Keratinocyte (primary cell): ENCODE measurements around the gene HBZ. TPM values are rescaled to one million over a fixed set of nuclear protein-coding genes. Genes with fewer than 3 reads are reported as not detected.
"Not testable (repeated sequence)": the region's sequence is repeated elsewhere in the genome, so short reads cannot be mapped to it uniquely, and the experiment has no call there.

Experiments used
- DNase-seq: peaks from one replicate; pipeline ENCODE4 v3.0.0-alpha.2; 2011; ENCODE audit warnings: low read depth, missing footprints, low spot score
- FAIRE-seq: peaks from 2 replicates; lab custom pipeline; 2011; peaks lifted over from hg19 to GRCh38; lab: Jason Lieb, UNC
- H2AFZ ChIP-seq: 2 replicates; pipeline ENCODE4 v1.6.0; 2012; ENCODE audit warnings: low read length, control low read depth, inconsistent platforms; ENCODE audit not compliant: control insufficient read depth
- H3K27ac ChIP-seq: 2 replicates; pipeline ENCODE4 v1.5.1; 2011; ENCODE audit warnings: low read length; ENCODE audit not compliant: control insufficient read depth, insufficient read depth
- H3K27me3 ChIP-seq: 3 replicates; pipeline ENCODE4 v1.6.0; 2011; ENCODE audit warnings: low read length; ENCODE audit not compliant: control insufficient read depth, insufficient read depth; ENCODE audit errors: extremely low read depth
- H3K36me3 ChIP-seq, 2 experiments: 2 replicates in 1 of 2; 3 replicates in 1 of 2; pipeline ENCODE4 v1.5.1; 2011; ENCODE audit warnings: low read length in 2 of 2, mild to moderate bottlenecking in 1 of 2; ENCODE audit not compliant: control insufficient read depth in 2 of 2, insufficient read depth in 2 of 2; ENCODE audit errors: extremely low read depth in 1 of 2
- H3K4me1 ChIP-seq: 3 replicates; pipeline ENCODE4 v1.5.1; 2011; ENCODE audit warnings: low read length; ENCODE audit not compliant: control insufficient read depth, insufficient read depth; ENCODE audit errors: extremely low read depth
- H3K4me2 ChIP-seq: 3 replicates; pipeline ENCODE4 v1.6.0; 2011; ENCODE audit warnings: low read depth, low read length; ENCODE audit not compliant: control insufficient read depth, insufficient read depth; ENCODE audit errors: extremely low read depth
- H3K4me3 ChIP-seq, 3 experiments: fragments of 200-600 bp in 1 of 3; sonication (generic) in 1 of 3; 2 replicates in 2 of 3; 3 replicates in 1 of 3; pipeline ENCODE4 v1.5.1; 2011 to 2016; ENCODE audit warnings: low read length in 3 of 3, mild to moderate bottlenecking in 3 of 3, control low read depth in 2 of 3, inconsistent platforms in 1 of 3, low read depth in 1 of 3, mixed read lengths in 1 of 3, mixed run types in 1 of 3, moderate library complexity in 1 of 3; ENCODE audit not compliant: control insufficient read depth in 2 of 3, insufficient read depth in 2 of 3; ENCODE audit errors: extremely low read depth in 1 of 3
- H3K79me2 ChIP-seq: 2 replicates; pipeline ENCODE4 v1.6.0; 2012; ENCODE audit warnings: low read length; ENCODE audit not compliant: control insufficient read depth, insufficient read depth
- H3K9ac ChIP-seq: 3 replicates; pipeline ENCODE4 v1.6.0; 2011; ENCODE audit warnings: low read length; ENCODE audit not compliant: control insufficient read depth, insufficient read depth; ENCODE audit errors: extremely low read depth
- H3K9me1 ChIP-seq: 3 replicates; pipeline ENCODE4 v1.6.0; 2011; ENCODE audit warnings: low read length; ENCODE audit not compliant: control insufficient read depth, insufficient read depth; ENCODE audit errors: extremely low read depth
- H3K9me3 ChIP-seq: 2 replicates; pipeline ENCODE4 v1.5.1; 2012; ENCODE audit warnings: low read depth, low read length; ENCODE audit not compliant: control insufficient read depth
- H4K20me1 ChIP-seq: 3 replicates; pipeline ENCODE4 v1.6.0; 2011; ENCODE audit warnings: low read length; ENCODE audit not compliant: control insufficient read depth, insufficient read depth; ENCODE audit errors: extremely low read depth
- EZH2 ChIP-seq: IDR thresholded peaks from one replicate; pipeline ENCODE4 v1.6.1; 2012; ENCODE audit warnings: inconsistent platforms, mild to moderate bottlenecking, low read length, moderate library complexity
- dilution Hi-C: fragments of 300-500 bp; cut with MboI; formaldehyde crosslinking; loops from one replicate; pipeline ENCODE4 v1.7.0; 2020; ENCODE audit warnings: low sequenced_read_pairs; ENCODE audit not compliant: extremely low pct_ligation_motif_present
- polyA plus RNA-seq, 5 experiments: library from polyadenylated mRNA; depleted of rRNA in 3 of 5; stranded (reverse) in 3 of 5; stranded (forward) in 1 of 5; unstranded in 1 of 5; fragments of >200 nt; gene quantifications; 1 replicate in 1 of 5; 2 replicates in 3 of 5; 3 replicates in 1 of 5; pipeline versions ENCODE4 v1.2.1 to v1.2.3, GENCODE V29; 2011 to 2012; ENCODE audit warnings: missing spikeins in 2 of 5, low read depth in 1 of 5, low replicate concordance in 1 of 5
- TF ChIP-seq, protein P1 (sequence below), 3 experiments: IDR thresholded peaks in 1 of 3; conservative IDR thresholded peaks in 1 of 3; optimal IDR thresholded peaks in 1 of 3; 2 replicates in 2 of 3; 3 replicates in 1 of 3; pipeline versions ENCODE3 to v1.5.1; 2011; ENCODE audit warnings: low read length in 3 of 3, mild to moderate bottlenecking in 3 of 3, moderate library complexity in 2 of 3, control low read depth in 1 of 3, inconsistent platforms in 1 of 3; ENCODE audit not compliant: insufficient read depth in 2 of 3; ENCODE audit errors: extremely low read depth in 1 of 3

HBZ gene
- polyA plus RNA-seq, 1 donor (not counting 4 experiments of a cell fraction or from before 2014, with no cell fraction given), result not detected

DNA sequence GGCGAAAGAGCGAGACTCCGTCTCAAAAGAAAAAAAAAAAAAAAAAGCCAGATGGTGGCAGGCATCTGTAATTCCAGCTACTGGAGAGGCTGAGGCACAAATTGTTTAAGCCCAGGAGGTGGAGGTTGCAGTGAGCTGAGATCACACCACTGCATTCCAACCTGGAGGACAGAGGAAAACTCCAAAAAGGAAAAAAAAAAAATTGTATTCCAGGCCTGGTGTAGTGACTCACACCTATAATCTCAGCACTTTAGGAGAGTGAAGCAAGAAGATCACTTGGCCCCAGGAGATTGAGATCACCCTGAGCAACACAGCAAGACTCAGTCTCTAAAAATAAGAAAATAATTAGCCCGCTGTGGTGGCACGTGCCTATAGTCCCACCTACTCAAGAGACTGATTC is 47.9 kb downstream of the HBZ start:
- H3K4me2 ChIP-seq, result no peak overlapping the region
- H3K79me2 ChIP-seq, result peaks cover 8% of the 10 kb centered on the region
- no peaks in the 10 kb centered on the region for H3K9me3 ChIP-seq
- DNase-seq (no peak), FAIRE-seq (no peak)
- no peaks in the 10 kb centered on the region for H4K20me1 ChIP-seq
- dilution Hi-C loops, result no loop called here
- H3K27me3 ChIP-seq, result no peaks in the 10 kb centered on the region
- H2AFZ ChIP-seq, result no peak overlapping the region
- H3K27ac ChIP-seq, result no peak overlapping the region
- H3K4me1 ChIP-seq, result no peaks in the 10 kb centered on the region
- TF ChIP-seq EZH2, result no peak
- TF ChIP-seq, protein P1, sequence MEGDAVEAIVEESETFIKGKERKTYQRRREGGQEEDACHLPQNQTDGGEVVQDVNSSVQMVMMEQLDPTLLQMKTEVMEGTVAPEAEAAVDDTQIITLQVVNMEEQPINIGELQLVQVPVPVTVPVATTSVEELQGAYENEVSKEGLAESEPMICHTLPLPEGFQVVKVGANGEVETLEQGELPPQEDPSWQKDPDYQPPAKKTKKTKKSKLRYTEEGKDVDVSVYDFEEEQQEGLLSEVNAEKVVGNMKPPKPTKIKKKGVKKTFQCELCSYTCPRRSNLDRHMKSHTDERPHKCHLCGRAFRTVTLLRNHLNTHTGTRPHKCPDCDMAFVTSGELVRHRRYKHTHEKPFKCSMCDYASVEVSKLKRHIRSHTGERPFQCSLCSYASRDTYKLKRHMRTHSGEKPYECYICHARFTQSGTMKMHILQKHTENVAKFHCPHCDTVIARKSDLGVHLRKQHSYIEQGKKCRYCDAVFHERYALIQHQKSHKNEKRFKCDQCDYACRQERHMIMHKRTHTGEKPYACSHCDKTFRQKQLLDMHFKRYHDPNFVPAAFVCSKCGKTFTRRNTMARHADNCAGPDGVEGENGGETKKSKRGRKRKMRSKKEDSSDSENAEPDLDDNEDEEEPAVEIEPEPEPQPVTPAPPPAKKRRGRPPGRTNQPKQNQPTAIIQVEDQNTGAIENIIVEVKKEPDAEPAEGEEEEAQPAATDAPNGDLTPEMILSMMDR (optimal IDR thresholded peaks at IDR 0.05 in 1 of 3, IDR thresholded peaks at IDR 0.05 in 1 of 3, conservative IDR thresholded peaks at IDR 0.05 in 1 of 3; ENCODE audit: extremely low read depth in 1 of 3, insufficient read depth in 2 of 3, low read length in 3 of 3), result no peak
- H3K4me3 ChIP-seq, result no peak overlapping the region
- H3K9ac ChIP-seq, result no peak overlapping the region
- H3K9me1 ChIP-seq, result no peaks in the 10 kb centered on the region
- H3K36me3 ChIP-seq, result peaks cover 21 to 25% of the 10 kb centered on the region in 2 experiments

DNA sequence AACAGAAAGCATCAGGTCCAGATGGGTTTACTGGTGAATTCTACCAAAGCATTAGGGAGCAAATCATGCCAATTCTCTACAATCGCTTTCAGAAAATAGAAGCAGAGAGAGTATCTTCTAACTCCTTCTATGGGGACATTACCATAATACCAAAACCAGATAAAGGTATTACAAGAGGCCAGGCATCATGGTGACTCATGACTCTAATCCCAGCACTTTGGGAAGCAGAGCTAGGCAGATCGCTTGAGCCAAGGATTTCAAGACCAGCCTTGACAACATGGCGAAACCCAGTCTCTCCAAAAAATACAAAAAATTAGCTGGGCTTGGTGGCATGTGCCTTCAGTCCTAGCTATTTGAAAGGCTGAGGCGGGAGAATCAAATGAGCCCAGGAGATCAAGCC is 50.8 kb downstream of the HBZ start:
- peaks cover 24 to 32% of the 10 kb centered on the region in 2 experiments for H3K36me3 ChIP-seq
- H3K4me1 ChIP-seq, result no peaks in the 10 kb centered on the region
- no peak overlapping the region for H3K4me2 ChIP-seq
- H3K4me3 ChIP-seq, result no peak overlapping the region
- DNase-seq (no peak), FAIRE-seq (no peak)
- TF ChIP-seq, protein P1 (optimal IDR thresholded peaks at IDR 0.05 in 1 of 3, IDR thresholded peaks at IDR 0.05 in 1 of 3, conservative IDR thresholded peaks at IDR 0.05 in 1 of 3; ENCODE audit: extremely low read depth in 1 of 3, insufficient read depth in 2 of 3, low read length in 3 of 3), result no peak
- no peak for TF ChIP-seq EZH2
- no peaks in the 10 kb centered on the region for H3K27me3 ChIP-seq
- no peaks in the 10 kb centered on the region for H3K9me1 ChIP-seq
- no peaks in the 10 kb centered on the region for H3K9me3 ChIP-seq
- no peaks in the 10 kb centered on the region for H4K20me1 ChIP-seq
- no peak overlapping the region for H2AFZ ChIP-seq
- no peak overlapping the region for H3K9ac ChIP-seq
- H3K27ac ChIP-seq, result no peak overlapping the region
- peaks cover 8% of the 10 kb centered on the region for H3K79me2 ChIP-seq
- dilution Hi-C loops, result no loop called here

DNA sequence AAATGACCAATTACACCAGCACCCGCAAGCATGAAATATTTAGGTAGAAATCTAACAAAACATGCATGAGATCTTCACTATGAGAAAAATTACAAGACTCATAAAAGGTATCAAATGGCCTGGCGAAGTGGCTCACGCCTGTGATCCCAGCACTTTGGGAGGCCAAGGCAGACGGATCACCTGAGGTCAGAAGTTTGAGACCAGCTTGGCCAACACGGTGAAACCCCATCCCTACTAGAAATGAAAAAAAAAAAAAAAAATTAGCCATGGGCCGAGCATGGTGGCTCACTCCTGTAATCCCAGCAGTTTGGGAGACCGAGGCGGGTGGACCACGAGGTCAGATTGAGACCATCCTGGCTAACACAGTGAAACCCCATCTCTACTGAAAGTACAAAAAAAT is 51.6 kb downstream of the HBZ start:
- dilution Hi-C loops, DNase-seq, FAIRE-seq, H4K20me1 ChIP-seq, H3K27ac ChIP-seq, H2AFZ ChIP-seq, H3K4me3 ChIP-seq, H3K27me3 ChIP-seq, H3K9ac ChIP-seq, H3K4me1 ChIP-seq, H3K9me3 ChIP-seq, H3K4me2 ChIP-seq, H3K79me2 ChIP-seq, H3K9me1 ChIP-seq: not testable (repeated sequence)
- H3K36me3 ChIP-seq, result peaks cover 21 to 24% of the 10 kb centered on the region in 2 experiments
